AG10803 (cell line): ENCODE results near the gene EHBP1.

Experiments
- DNase-seq: peaks from one replicate; pipeline ENCODE4 v3.0.0; 2010; ENCODE audit warnings: low read depth
- H3K4me3 ChIP-seq: 2 replicates; pipeline ENCODE4 v1.5.1; 2011; ENCODE audit warnings: mild to moderate bottlenecking, low read length, control low read depth
- CTCF ChIP-seq: conservative IDR thresholded peaks from 2 replicates; pipeline ENCODE4 v1.5.1; 2011; ENCODE audit warnings: mild to moderate bottlenecking, low read length, control low read depth, inconsistent platforms

The EHBP1 gene

GRCh38 chr2:62662554-62662953 lies 43.0 kb upstream of the EHBP1 start:
- no peak overlapping the region for H3K4me3 ChIP-seq
- peak; percentile 44 for DNase-seq
- no peak for TF ChIP-seq CTCF

- TF ChIP-seq CTCF: no peak
- no peak overlapping the region for H3K4me3 ChIP-seq
- peak; percentile 100 for DNase-seq
Measured at GRCh38 chr2:62663411-62663810, 42.1 kb upstream of the EHBP1 start.

GRCh38 chr2:62663920-62664795 lies 41.4 kb upstream of the EHBP1 start:
- H3K4me3 ChIP-seq: no peak overlapping the region
- TF ChIP-seq CTCF: no peak
- peak; percentile 90 for DNase-seq

- DNase-seq: peak; percentile 52
- H3K4me3 ChIP-seq: no peak overlapping the region
- TF ChIP-seq CTCF: no peak
Measured at GRCh38 chr2:62665446-62665845, 40.1 kb upstream of the EHBP1 start.

GRCh38 chr2:62669180-62669579 lies 36.3 kb upstream of the EHBP1 start:
- no peak for DNase-seq
- no peak for TF ChIP-seq CTCF
- no peak overlapping the region for H3K4me3 ChIP-seq

GRCh38 chr2:62672601-62673000 lies 32.9 kb upstream of the EHBP1 start:
- no peak overlapping the region for H3K4me3 ChIP-seq
- TF ChIP-seq CTCF: peak; percentile 8; the same call in 1 of the 2 replicates
- peak; percentile 94 for DNase-seq

- H3K4me3 ChIP-seq: no peak overlapping the region
- TF ChIP-seq CTCF: no peak
- DNase-seq: no peak
Measured at GRCh38 chr2:62675062-62675461, 30.5 kb upstream of the EHBP1 start.
